ENCODE results near the gene GALNT2.

The GALNT2 gene

GRCh38 chr1:230094746-230095145 is 27.7 kb downstream of the GALNT2 start:
- H3K36me3 ChIP-seq (ENCODE audit: control insufficient read depth, insufficient read depth, low read length), result no peaks in the 10 kb centered on the region
- H3K9ac ChIP-seq (ENCODE audit: low read depth, low read length), result no peak overlapping the region
- H3K27me3 ChIP-seq (ENCODE audit: control insufficient read depth, insufficient read depth, low read length), result no peaks in the 10 kb centered on the region
- H3K4me3 ChIP-seq (ENCODE audit: low read depth, low read length), result no peak overlapping the region
- H3K27ac ChIP-seq (ENCODE audit: low read depth, low read length), result no peak overlapping the region
- H3K9me3 ChIP-seq (ENCODE audit: control insufficient read depth, insufficient read depth, low read length), result no peaks in the 10 kb centered on the region
- H3K4me1 ChIP-seq (ENCODE audit: control insufficient read depth, insufficient read depth, low read length), result peaks cover 6% of the 10 kb centered on the region; the same call in 1 of the 2 replicates

DNA sequence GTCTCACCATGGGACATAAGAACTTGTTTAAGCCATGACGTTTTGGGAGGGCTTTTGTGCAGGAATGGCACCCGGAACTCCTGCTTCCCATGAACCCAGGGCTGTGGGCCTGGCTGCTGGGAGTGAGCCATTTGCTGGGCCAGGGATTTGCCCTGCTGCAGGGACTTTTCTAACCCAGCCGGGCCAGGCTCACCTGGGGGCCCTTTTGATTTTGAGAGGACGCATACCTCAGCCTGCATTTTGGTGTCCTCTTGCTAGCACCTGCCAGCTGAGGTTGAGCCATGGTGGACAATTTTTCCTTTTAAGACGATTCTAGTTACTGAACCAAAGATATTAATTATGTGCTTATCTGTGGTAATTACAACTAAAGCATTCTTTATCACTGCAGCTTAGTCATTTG is 28.9 kb downstream of the GALNT2 start:
- Histone ChIP-seq H3K9ac (ENCODE audit: low read depth, low read length) (no peak overlapping the region), H3K27ac (ENCODE audit: low read depth, low read length) (no peak overlapping the region), H3K4me1 (ENCODE audit: control insufficient read depth, insufficient read depth, low read length) (peaks cover 7% of the 10 kb centered on the region), H3K4me3 (ENCODE audit: low read depth, low read length) (no peak overlapping the region), H3K27me3 (ENCODE audit: control insufficient read depth, insufficient read depth, low read length) (no peaks in the 10 kb centered on the region), H3K36me3 (ENCODE audit: control insufficient read depth, insufficient read depth, low read length) (no peaks in the 10 kb centered on the region), H3K9me3 (ENCODE audit: control insufficient read depth, insufficient read depth, low read length) (no peaks in the 10 kb centered on the region)

DNA sequence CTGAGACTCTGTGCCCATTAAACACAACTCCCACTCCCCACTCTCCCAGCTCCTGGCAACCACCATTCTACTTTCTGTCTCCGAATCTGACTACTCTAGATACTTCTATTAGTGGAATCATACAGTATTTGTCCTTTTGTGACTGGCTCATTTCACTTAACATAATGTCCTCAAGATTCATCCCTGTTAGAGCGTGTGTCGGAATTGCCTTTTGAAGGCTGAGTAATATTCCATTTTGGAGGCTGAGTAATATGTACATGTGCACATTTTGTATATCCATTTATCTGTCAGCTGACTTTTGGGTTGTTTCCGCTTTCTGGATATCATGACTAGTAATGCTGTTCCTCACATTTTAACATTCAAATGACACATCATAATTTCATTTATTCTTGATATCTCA is 30.3 kb downstream of the GALNT2 start:
- no peak overlapping the region for H3K4me3 ChIP-seq (ENCODE audit: low read depth, low read length)
- H3K36me3 ChIP-seq (ENCODE audit: control insufficient read depth, insufficient read depth, low read length), result no peaks in the 10 kb centered on the region
- no peaks in the 10 kb centered on the region for H3K27me3 ChIP-seq (ENCODE audit: control insufficient read depth, insufficient read depth, low read length)
- no peak overlapping the region for H3K9ac ChIP-seq (ENCODE audit: low read depth, low read length)
- H3K27ac ChIP-seq (ENCODE audit: low read depth, low read length), result no peak overlapping the region
- H3K4me1 ChIP-seq (ENCODE audit: control insufficient read depth, insufficient read depth, low read length), result peaks cover 22% of the 10 kb centered on the region
- no peaks in the 10 kb centered on the region for H3K9me3 ChIP-seq (ENCODE audit: control insufficient read depth, insufficient read depth, low read length)

GRCh38 chr1:230098723-230099122 is 31.7 kb downstream of the GALNT2 start:
- Histone ChIP-seq H3K4me3 (ENCODE audit: low read depth, low read length) (no peak overlapping the region), H3K9ac (ENCODE audit: low read depth, low read length) (no peak overlapping the region), H3K27ac (ENCODE audit: low read depth, low read length) (no peak overlapping the region), H3K4me1 (ENCODE audit: control insufficient read depth, insufficient read depth, low read length) (peaks cover 35% of the 10 kb centered on the region), H3K9me3 (ENCODE audit: control insufficient read depth, insufficient read depth, low read length) (no peaks in the 10 kb centered on the region), H3K27me3 (ENCODE audit: control insufficient read depth, insufficient read depth, low read length) (no peaks in the 10 kb centered on the region), H3K36me3 (ENCODE audit: control insufficient read depth, insufficient read depth, low read length) (no peaks in the 10 kb centered on the region)

DNA sequence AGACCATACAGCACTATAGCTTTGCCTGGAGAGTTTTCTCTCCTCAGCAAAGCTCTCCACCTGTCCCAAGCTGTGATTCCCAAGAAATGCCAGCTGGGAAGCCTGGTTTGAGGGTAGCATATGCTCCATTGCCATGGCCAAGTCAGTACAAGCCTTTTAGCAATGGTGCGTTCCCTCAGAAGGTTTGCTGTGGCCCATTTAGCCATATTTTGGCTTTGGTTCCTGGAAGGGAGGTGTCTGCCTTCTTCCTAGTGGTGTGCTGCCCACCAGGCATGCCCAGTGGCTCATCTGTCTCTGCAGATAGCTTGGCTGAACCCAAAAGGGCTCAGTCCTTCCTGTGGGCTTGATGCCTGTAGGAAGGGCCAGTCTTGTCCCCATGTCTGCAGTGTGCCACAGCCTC is 32.4 kb downstream of the GALNT2 start:
- Histone ChIP-seq H3K9me3 (ENCODE audit: control insufficient read depth, insufficient read depth, low read length) (no peaks in the 10 kb centered on the region), H3K4me3 (ENCODE audit: low read depth, low read length) (no peak overlapping the region), H3K4me1 (ENCODE audit: control insufficient read depth, insufficient read depth, low read length) (peaks cover 42% of the 10 kb centered on the region), H3K9ac (ENCODE audit: low read depth, low read length) (no peak overlapping the region), H3K36me3 (ENCODE audit: control insufficient read depth, insufficient read depth, low read length) (no peaks in the 10 kb centered on the region), H3K27ac (ENCODE audit: low read depth, low read length) (no peak overlapping the region), H3K27me3 (ENCODE audit: control insufficient read depth, insufficient read depth, low read length) (no peaks in the 10 kb centered on the region)

DNA sequence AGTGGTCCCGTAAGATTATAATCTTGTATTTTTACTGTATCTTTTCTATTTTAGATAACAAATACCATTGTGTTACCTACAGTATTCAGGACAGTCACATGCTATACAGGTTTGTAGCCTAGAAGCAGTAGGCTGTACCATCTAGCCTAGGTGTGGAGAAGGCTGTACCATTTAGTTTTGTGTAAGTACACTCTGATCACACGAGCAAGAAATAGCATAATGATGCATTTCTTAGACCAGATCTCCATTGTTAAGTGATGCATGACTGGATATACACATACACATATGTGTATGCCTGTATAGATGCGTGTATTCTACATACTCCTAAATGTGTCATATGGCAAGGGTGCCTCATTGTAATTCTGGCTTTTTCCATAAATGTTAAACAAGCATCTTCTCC is 33.9 kb downstream of the GALNT2 start:
- Histone ChIP-seq H3K9me3 (ENCODE audit: control insufficient read depth, insufficient read depth, low read length) (no peaks in the 10 kb centered on the region), H3K4me1 (ENCODE audit: control insufficient read depth, insufficient read depth, low read length) (peaks cover 47% of the 10 kb centered on the region), H3K9ac (ENCODE audit: low read depth, low read length) (no peak overlapping the region), H3K27me3 (ENCODE audit: control insufficient read depth, insufficient read depth, low read length) (no peaks in the 10 kb centered on the region), H3K4me3 (ENCODE audit: low read depth, low read length) (no peak overlapping the region), H3K36me3 (ENCODE audit: control insufficient read depth, insufficient read depth, low read length) (no peaks in the 10 kb centered on the region), H3K27ac (ENCODE audit: low read depth, low read length) (peak overlapping the region; percentile 87)

DNA sequence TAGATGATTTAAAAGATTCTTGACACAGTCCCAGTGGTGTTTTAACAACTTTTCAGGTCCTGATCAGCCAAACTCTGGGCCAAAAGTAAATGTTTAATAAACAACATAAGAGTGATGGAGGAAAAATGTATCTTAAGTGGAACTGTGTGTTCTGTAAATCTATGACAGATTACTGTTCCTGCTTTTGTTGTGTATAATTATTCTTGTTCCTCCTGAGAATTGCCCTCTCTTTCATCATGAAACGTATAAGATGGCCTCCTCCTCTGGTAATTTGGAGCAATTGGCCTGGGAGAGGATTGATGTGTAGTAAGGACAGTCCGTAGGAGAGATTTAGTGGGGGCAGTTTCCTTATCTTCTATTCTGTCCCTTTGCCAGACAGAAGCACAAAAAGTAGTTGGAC is 34.5 kb downstream of the GALNT2 start:
- H3K9me3 ChIP-seq (ENCODE audit: control insufficient read depth, insufficient read depth, low read length), result no peaks in the 10 kb centered on the region
- peaks cover 47% of the 10 kb centered on the region for H3K4me1 ChIP-seq (ENCODE audit: control insufficient read depth, insufficient read depth, low read length)
- no peaks in the 10 kb centered on the region for H3K27me3 ChIP-seq (ENCODE audit: control insufficient read depth, insufficient read depth, low read length)
- H3K4me3 ChIP-seq (ENCODE audit: low read depth, low read length), result no peak overlapping the region
- 0 out of 2 replicates have a peak overlapping the region, but pooled peaks have one; percentile 18 for H3K9ac ChIP-seq (ENCODE audit: low read depth, low read length)
- H3K36me3 ChIP-seq (ENCODE audit: control insufficient read depth, insufficient read depth, low read length), result no peaks in the 10 kb centered on the region
- H3K27ac ChIP-seq (ENCODE audit: low read depth, low read length), result peak overlapping the region; percentile 87

DNA sequence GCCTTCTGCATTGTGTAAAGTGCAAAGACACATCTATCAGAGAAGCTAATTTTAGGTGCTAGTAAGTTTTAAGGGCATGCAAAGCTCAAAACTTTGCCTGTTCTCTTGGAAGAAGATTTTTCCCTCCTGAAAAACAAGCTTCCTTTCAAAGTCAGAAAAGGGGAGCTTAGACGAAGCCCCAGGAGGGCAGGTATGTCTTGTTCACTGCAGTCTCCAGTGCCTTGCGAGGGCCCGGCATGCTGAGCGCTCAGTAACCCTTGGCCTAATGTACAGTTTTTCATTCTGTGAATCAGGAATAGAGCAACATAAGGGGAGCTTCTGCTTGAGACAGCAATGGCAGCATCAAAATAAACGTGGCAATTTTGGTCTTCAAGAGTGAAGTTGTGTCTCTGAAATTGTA is 35.0 kb downstream of the GALNT2 start:
- Histone ChIP-seq H3K36me3 (ENCODE audit: control insufficient read depth, insufficient read depth, low read length) (no peaks in the 10 kb centered on the region), H3K27ac (ENCODE audit: low read depth, low read length) (peak overlapping the region; percentile 87), H3K4me3 (ENCODE audit: low read depth, low read length) (0 out of 2 replicates have a peak overlapping the region, but pooled peaks have one; percentile 5), H3K4me1 (ENCODE audit: control insufficient read depth, insufficient read depth, low read length) (peaks cover 51% of the 10 kb centered on the region), H3K9me3 (ENCODE audit: control insufficient read depth, insufficient read depth, low read length) (no peaks in the 10 kb centered on the region), H3K9ac (ENCODE audit: low read depth, low read length) (peak overlapping the region; percentile 18; the same call in 1 of the 2 replicates), H3K27me3 (ENCODE audit: control insufficient read depth, insufficient read depth, low read length) (no peaks in the 10 kb centered on the region)

DNA sequence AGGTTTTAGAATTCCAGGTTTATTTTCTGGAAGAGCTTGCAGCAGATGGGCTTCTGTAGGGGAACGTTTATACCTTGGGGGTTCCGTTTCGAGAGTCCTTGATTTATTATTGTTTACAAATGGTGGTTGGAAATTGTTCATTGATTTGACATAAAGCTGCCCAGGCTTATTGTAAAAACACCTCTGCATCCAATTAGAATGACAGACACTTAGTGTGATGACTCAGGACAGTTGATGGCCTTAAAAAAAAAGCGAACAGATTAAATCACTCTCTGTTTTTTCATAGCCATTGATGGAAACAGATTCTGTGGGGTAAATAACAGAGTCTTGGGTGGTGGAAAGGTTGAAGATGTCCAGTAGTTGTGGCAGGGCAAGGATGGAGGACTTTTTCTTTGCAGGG is 35.4 kb downstream of the GALNT2 start:
- peak overlapping the region; percentile 87 for H3K27ac ChIP-seq (ENCODE audit: low read depth, low read length)
- no peak overlapping the region for H3K9ac ChIP-seq (ENCODE audit: low read depth, low read length)
- no peak overlapping the region for H3K4me3 ChIP-seq (ENCODE audit: low read depth, low read length)
- H3K36me3 ChIP-seq (ENCODE audit: control insufficient read depth, insufficient read depth, low read length), result no peaks in the 10 kb centered on the region
- H3K27me3 ChIP-seq (ENCODE audit: control insufficient read depth, insufficient read depth, low read length), result no peaks in the 10 kb centered on the region
- no peaks in the 10 kb centered on the region for H3K9me3 ChIP-seq (ENCODE audit: control insufficient read depth, insufficient read depth, low read length)
- peaks cover 51% of the 10 kb centered on the region for H3K4me1 ChIP-seq (ENCODE audit: control insufficient read depth, insufficient read depth, low read length)

DNA sequence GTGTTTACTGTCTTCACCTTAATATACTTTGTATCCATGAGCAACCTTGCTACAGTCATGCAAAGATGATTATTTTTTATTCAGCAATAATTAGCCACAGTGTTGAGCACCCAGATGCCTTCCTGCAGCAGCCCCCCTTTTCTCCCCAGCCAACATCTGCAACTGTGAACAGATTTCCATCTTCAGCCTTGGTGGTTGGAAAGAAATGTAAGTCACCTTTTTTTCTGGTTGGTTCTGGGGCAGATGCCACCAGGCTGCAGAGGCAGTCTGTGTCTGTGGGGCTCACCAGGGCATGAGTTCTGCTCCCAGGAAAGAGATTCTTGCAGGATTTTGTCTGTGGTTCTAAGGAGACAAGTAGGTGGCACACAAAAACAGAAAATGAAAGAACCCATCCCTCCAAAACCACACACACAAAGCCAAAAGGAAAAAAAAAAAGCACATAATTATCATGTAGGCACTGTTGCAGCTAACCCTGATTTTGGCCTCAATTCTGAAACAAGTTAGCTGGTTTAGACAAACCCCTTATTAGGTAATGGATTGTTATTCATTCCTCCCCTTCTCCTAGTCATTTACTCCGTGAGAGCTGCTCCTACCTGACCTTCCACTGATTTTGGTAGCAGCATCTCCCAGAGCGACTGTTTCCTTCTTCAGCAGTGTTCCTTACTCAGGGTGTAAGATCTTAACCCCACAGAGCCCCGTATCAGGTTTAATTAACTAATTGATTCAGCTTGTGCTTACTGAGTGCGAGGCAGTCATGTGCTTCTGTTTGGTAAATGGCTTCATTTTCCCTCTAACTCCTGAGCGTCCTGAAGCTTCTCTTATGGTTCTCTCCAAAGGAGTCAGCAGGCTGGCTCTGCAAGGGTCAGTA is 36.5 kb downstream of the GALNT2 start:
- H3K4me3 ChIP-seq (ENCODE audit: low read depth, low read length), result no peak overlapping the region
- no peak overlapping the region for H3K27ac ChIP-seq (ENCODE audit: low read depth, low read length)
- H3K9me3 ChIP-seq (ENCODE audit: control insufficient read depth, insufficient read depth, low read length), result no peaks in the 10 kb centered on the region
- peaks cover 51% of the 10 kb centered on the region for H3K4me1 ChIP-seq (ENCODE audit: control insufficient read depth, insufficient read depth, low read length)
- no peaks in the 10 kb centered on the region for H3K36me3 ChIP-seq (ENCODE audit: control insufficient read depth, insufficient read depth, low read length)
- no peak overlapping the region for H3K9ac ChIP-seq (ENCODE audit: low read depth, low read length)
- no peaks in the 10 kb centered on the region for H3K27me3 ChIP-seq (ENCODE audit: control insufficient read depth, insufficient read depth, low read length)

DNA sequence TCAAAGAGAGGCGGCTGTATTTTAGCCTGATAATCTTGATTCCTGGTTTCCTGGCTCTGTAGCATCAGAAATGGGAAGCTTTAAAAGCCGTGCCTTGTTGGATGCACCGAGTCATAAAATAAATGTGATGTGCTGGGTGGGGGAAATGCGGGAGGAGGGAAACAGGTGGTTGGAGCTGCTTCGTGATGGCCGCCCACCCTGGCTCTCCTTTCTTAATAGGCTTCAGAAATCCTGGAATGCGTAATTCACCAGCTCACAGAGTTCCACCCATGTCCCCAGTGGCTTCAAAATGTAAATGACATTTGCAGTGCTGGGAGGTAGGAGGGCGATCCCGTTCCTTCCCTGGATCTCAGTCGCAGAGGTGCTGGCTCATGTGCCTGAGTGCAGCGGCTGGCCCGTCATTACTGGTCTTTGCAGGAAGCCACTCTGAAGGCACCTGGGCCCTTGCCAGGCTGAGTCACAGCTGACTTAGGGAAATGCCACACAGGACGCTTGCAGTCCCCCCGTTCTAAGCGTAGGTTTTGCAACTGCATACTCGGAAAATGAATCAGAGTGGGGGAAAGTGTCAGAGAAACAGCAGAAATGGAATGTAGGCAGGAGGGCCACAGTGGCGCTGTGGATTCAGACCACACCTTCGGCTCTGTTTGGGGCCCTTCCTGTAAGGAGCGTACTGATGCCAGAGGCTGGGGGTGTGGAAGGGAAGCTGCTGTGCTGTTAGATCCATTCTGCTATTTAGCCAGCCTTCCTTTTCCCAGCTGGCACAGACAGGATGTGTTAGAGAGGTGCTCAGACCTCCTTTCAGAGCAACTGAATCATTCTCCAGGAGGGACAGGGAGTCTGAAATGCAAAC is 37.6 kb downstream of the GALNT2 start:
- Histone ChIP-seq H3K36me3 (ENCODE audit: control insufficient read depth, insufficient read depth, low read length) (no peaks in the 10 kb centered on the region), H3K9me3 (ENCODE audit: control insufficient read depth, insufficient read depth, low read length) (no peaks in the 10 kb centered on the region), H3K4me3 (ENCODE audit: low read depth, low read length) (no peak overlapping the region), H3K9ac (ENCODE audit: low read depth, low read length) (no peak overlapping the region), H3K27me3 (ENCODE audit: control insufficient read depth, insufficient read depth, low read length) (no peaks in the 10 kb centered on the region), H3K4me1 (ENCODE audit: control insufficient read depth, insufficient read depth, low read length) (peaks cover 51% of the 10 kb centered on the region), H3K27ac (ENCODE audit: low read depth, low read length) (peak overlapping the region; percentile 14)
